Measurements from ENCODE around the gene DENND4B.

GRCh38 chr1:153987621-153988020 is 41.1 kb upstream of the DENND4B start:
- TF ChIP-seq, protein P1, sequence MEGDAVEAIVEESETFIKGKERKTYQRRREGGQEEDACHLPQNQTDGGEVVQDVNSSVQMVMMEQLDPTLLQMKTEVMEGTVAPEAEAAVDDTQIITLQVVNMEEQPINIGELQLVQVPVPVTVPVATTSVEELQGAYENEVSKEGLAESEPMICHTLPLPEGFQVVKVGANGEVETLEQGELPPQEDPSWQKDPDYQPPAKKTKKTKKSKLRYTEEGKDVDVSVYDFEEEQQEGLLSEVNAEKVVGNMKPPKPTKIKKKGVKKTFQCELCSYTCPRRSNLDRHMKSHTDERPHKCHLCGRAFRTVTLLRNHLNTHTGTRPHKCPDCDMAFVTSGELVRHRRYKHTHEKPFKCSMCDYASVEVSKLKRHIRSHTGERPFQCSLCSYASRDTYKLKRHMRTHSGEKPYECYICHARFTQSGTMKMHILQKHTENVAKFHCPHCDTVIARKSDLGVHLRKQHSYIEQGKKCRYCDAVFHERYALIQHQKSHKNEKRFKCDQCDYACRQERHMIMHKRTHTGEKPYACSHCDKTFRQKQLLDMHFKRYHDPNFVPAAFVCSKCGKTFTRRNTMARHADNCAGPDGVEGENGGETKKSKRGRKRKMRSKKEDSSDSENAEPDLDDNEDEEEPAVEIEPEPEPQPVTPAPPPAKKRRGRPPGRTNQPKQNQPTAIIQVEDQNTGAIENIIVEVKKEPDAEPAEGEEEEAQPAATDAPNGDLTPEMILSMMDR (IDR thresholded peaks at IDR 0.05): no peak
- TF ChIP-seq EZH2 (IDR thresholded peaks at IDR 0.05) (no peak), EZH2phosphoT487 (IDR thresholded peaks at IDR 0.05) (no peak)
